Measurements from ENCODE around the gene FGD3.
A peak's percentile ranks its signal among the peaks of the same experiment; 100 is the strongest.

FGD3 gene

DNA sequence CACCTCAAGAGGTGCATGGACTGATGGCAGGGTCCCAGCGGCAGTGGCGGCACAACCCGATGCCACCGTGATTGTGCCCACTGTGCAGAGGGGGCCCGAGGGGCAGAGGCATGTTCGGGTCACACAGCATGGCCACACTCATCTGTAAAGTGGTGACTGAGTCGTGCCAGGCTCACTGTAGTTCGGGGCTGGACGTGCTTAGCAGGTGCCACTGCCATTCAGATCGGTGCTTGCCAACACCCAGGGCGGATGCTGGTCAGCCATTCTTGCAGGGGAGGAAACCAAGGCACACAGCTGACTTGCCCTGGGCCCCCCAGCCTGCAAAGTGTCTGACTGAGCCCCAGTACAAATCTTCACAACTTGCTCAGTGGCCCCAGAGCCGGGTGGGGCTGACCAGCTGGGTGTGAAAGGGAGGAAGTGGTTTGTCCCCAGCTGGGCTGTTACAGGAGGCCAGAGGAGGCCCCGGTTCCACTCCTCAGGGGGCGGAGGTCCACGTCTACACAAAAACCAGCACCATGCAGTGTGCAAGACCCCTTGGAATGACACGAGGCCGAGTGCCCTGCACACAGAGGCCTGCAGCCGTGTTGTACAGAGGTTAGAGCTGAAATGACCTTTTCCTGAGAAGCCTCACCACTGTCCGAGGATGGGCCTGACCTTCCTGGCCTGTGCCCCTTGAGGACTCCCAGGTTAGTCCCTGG lies 17.9 kb downstream of the FGD3 start:
- peak overlapping the region; percentile 93 for H3K4me3 Mint-ChIP-seq
- peaks cover 14% of the 10 kb centered on the region for H3K9me3 Mint-ChIP-seq
- peak; percentile 70 for DNase-seq
- H3K27me3 Mint-ChIP-seq: no peaks in the 10 kb centered on the region
- H3K27ac Mint-ChIP-seq: peak overlapping the region; percentile 99
- H3K36me3 Mint-ChIP-seq (ENCODE audit: low read depth): peaks cover 60% of the 10 kb centered on the region
- H3K4me1 Mint-ChIP-seq (ENCODE audit: low read depth): peaks cover 68% of the 10 kb centered on the region

DNA sequence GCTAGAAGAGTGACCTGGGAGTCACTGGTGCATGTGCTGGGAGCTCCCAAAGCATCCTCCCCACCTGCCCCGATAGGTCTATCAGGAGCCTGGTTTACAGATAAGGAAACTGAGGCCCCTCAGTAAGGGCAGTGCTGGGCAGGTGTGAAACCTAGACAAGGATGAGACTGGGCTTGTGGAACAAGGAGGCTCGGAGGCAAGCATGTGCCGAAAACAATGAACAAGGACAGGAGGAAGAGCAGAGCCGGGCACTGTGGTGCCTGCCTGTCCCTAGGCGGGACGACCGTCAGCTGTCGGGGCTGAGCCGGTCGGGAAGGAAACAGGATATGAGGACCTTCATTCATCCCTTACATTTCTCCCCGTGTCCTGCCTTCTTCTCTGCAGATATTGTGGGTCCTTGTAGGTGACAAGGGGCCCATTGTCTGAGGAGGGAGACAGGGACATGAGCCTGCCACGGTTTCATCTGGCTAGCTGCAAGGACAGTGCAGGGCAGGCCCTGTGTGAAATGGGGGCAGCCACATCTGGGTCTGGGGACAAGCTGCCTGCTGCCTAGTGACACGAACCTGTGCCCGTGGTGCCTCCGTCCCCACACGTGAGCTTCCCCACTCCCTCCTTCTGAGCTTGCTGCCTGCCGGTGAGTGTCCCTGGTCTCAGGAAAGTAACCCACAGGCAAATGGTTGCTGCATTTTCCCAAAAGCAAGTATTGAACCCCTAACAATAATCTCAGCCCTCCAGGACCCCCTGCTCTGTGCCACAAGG lies 18.6 kb downstream of the FGD3 start:
- Mint-ChIP-seq H3K27me3 (no peaks in the 10 kb centered on the region), H3K27ac (peak overlapping the region; percentile 99), H3K4me3 (peak overlapping the region; percentile 93), H3K9me3 (peaks cover 14% of the 10 kb centered on the region), H3K4me1 (ENCODE audit: low read depth) (peaks cover 70% of the 10 kb centered on the region), H3K36me3 (ENCODE audit: low read depth) (peaks cover 61% of the 10 kb centered on the region)
- peak; percentile 64 for DNase-seq

DNA sequence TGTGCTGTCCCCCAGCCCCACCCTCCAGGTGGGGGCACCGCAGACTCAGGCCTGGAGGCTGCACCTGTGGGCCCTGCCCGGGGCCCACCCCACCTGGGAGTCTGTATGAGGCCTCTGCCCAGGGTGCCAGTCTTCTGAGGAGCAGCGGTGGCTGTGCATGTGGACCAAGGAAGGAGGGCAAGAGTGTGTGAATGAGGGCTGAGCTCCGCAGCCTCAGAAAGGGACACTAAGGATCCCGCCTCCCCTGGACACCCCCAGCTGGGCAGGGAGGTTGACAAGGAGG lies 19.1 kb downstream of the FGD3 start:
- Mint-ChIP-seq H3K9me3 (peaks cover 10% of the 10 kb centered on the region), H3K27ac (peak overlapping the region; percentile 99), H3K4me1 (ENCODE audit: low read depth) (peaks cover 69% of the 10 kb centered on the region), H3K4me3 (peak overlapping the region; percentile 93), H3K36me3 (ENCODE audit: low read depth) (peaks cover 60% of the 10 kb centered on the region), H3K27me3 (no peaks in the 10 kb centered on the region)
- DNase-seq: no peak

DNA sequence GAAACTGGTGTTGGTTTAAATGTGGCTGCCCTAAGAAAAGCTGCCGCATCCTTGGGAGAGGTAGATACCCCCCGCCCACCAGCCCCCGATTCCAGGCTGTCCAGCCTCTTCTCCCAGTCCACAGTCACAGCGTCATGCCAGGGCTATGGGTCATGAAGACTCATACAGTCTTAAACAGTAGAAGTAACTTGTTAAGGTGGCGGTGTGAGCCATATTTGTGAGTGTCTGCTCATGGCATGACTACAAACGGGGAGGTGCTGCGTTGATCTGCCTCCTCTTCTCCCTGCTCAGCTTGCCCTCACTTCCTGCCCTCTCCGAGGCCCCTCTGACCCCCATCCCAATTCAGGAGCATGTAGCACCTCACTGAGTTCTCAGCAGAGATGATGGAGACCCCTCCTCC lies 20.8 kb downstream of the FGD3 start:
- peak overlapping the region; percentile 99 for H3K27ac Mint-ChIP-seq
- peak overlapping the region; percentile 93 for H3K4me3 Mint-ChIP-seq
- no peaks in the 10 kb centered on the region for H3K9me3 Mint-ChIP-seq
- H3K4me1 Mint-ChIP-seq (ENCODE audit: low read depth): peaks cover 73% of the 10 kb centered on the region
- no peaks in the 10 kb centered on the region for H3K27me3 Mint-ChIP-seq
- H3K36me3 Mint-ChIP-seq (ENCODE audit: low read depth): peaks cover 60% of the 10 kb centered on the region
- DNase-seq: peak; percentile 57

DNA sequence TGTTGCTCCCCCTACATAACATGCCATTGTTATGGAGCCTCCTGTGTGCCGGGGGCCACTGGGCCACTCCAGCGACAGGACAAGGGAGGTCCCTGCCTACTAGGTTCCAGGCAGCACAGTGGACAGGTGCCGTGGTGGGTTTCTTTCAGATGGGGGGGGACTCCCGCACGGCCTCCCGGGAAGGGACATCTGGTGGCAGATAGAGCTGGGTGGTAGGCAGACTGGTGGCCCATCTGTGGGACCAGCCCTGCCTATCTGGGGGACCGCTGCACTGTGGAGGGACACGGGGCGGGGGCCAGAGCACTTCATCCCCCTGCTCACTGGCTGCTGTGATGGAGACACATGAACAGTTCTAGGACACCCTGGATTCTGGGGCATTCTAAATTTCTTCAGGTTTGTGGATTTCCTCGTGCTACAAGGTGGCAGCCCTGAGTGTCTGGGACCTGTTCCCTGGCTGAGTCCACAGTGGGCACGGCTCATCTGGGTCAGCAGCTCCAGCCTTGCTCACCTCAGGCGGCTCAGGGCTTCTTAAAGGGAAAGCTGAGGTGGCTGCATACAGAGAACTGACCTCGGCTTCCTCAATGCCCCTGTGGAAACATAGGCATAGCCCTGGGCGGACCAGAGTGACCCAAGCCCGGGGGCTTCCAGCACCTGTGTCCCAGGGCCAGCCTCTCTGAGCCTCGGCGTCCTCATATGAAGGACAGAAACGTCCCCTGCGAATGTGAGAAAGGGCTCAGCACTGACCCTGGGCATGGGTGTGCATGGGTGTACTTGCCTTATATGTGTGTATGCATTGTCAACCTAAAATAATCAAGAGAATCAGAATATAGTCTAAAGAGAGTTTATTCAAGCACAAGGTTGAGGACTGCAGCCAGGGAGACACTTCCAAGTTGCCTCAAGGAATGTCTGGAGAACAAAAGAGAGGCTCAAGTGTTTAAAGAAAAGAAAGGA lies 22.5 kb downstream of the FGD3 start:
- Mint-ChIP-seq H3K27me3 (no peaks in the 10 kb centered on the region), H3K4me3 (peak overlapping the region; percentile 93), H3K36me3 (ENCODE audit: low read depth) (peaks cover 60% of the 10 kb centered on the region), H3K4me1 (ENCODE audit: low read depth) (peaks cover 82% of the 10 kb centered on the region), H3K9me3 (no peaks in the 10 kb centered on the region), H3K27ac (peak overlapping the region; percentile 99)
- peak; percentile 40 for DNase-seq

DNA sequence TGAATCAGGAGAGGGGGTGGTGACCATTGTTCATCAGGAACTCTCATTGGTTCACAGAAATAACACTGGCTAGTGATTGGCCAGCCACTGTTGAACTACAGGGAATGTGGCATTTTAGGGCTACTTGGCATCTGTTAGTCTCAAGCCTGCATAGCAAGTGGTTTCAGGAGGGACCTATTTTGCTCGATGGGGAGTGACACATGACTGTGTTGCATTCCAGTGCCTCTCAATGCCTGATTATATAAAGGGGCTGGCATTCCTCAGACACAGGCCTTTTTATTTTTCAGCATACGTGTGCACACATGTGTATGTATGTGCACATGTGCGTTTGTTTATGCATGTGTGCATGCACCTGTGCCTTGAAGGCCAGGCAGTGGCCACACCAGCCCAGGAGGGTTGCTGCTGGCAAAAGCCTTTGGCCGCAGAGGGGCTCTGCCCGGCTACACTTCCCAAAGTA lies 23.2 kb downstream of the FGD3 start:
- Mint-ChIP-seq H3K4me1 (ENCODE audit: low read depth) (peaks cover 88% of the 10 kb centered on the region), H3K27ac (peak overlapping the region; percentile 99), H3K9me3 (no peaks in the 10 kb centered on the region), H3K4me3 (peak overlapping the region; percentile 93), H3K36me3 (ENCODE audit: low read depth) (peaks cover 59% of the 10 kb centered on the region), H3K27me3 (no peaks in the 10 kb centered on the region)
- peak; percentile 32 for DNase-seq

DNA sequence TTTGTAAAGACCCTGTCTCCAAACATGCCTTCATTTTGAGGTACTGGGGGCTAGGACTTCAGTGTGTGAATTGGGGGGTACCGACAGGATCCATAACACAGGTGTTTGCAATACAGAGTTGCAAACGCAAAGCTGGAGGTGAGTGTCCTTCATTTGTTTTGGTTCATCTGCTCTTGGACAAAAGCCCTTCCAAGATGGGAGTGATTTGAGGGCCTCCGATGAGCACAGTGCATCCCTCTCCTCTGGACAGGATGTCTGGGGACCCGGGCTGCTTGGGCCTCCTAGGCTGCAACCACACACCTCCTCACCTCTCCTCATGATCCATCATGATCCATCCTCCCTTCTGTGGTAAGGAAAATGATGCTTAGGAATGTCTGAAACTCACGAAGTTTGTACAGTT lies 23.8 kb downstream of the FGD3 start:
- peak overlapping the region; percentile 47 for H3K4me3 Mint-ChIP-seq
- no peaks in the 10 kb centered on the region for H3K27me3 Mint-ChIP-seq
- no peaks in the 10 kb centered on the region for H3K9me3 Mint-ChIP-seq
- peak overlapping the region; percentile 99 for H3K27ac Mint-ChIP-seq
- peaks cover 59% of the 10 kb centered on the region for H3K36me3 Mint-ChIP-seq (ENCODE audit: low read depth)
- DNase-seq: no peak
- peaks cover 92% of the 10 kb centered on the region for H3K4me1 Mint-ChIP-seq (ENCODE audit: low read depth)

DNA sequence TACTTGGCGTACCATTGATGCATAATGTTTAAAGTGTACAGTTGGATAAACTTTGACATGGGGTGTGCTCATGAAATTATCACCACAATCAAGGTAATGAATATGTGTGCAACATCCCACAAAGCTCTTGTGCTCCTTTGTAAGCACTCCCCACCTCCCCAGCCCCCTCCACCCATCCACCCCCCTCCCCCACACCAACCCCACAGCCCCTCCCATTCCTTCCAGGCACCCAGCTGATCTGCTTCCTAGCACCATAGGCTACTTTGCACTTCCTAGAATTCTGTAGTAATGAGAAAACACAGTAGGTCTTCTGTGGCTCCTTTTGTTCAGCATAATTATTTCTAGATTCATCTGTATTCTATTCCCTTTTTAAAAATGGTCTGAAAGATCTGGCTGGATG lies 24.5 kb downstream of the FGD3 start:
- H3K9me3 Mint-ChIP-seq: no peaks in the 10 kb centered on the region
- H3K36me3 Mint-ChIP-seq (ENCODE audit: low read depth): peaks cover 61% of the 10 kb centered on the region
- H3K27ac Mint-ChIP-seq: peak overlapping the region; percentile 93
- H3K4me1 Mint-ChIP-seq (ENCODE audit: low read depth): peaks cover 93% of the 10 kb centered on the region
- H3K27me3 Mint-ChIP-seq: no peaks in the 10 kb centered on the region
- H3K4me3 Mint-ChIP-seq: peak overlapping the region; percentile 61
- no peak for DNase-seq

DNA sequence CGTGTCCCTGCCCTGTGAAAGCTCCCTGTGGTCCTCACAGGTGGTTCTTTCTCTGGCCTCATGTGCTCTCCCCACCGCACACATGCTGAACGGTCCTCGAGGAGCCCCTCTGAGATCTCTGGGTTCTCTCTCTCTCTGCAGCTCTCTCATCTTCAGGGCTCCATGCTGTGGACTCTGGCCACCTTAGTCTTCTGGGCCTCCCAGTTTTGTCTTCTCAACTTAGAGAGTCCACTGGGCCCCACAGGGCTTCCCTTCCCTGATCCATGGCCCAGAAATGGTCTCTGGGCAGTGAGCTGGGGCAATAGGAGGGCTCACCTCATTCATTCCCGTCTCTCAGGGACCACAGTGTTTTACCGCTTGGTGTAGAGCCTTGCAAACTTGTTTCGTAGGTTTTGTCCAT lies 26.4 kb downstream of the FGD3 start:
- no peaks in the 10 kb centered on the region for H3K9me3 Mint-ChIP-seq
- no peak for DNase-seq
- peaks cover 90% of the 10 kb centered on the region for H3K4me1 Mint-ChIP-seq (ENCODE audit: low read depth)
- no peaks in the 10 kb centered on the region for H3K27me3 Mint-ChIP-seq
- peak overlapping the region; percentile 20 for H3K4me3 Mint-ChIP-seq
- H3K36me3 Mint-ChIP-seq (ENCODE audit: low read depth): peaks cover 59% of the 10 kb centered on the region
- H3K27ac Mint-ChIP-seq: peak overlapping the region; percentile 93

DNA sequence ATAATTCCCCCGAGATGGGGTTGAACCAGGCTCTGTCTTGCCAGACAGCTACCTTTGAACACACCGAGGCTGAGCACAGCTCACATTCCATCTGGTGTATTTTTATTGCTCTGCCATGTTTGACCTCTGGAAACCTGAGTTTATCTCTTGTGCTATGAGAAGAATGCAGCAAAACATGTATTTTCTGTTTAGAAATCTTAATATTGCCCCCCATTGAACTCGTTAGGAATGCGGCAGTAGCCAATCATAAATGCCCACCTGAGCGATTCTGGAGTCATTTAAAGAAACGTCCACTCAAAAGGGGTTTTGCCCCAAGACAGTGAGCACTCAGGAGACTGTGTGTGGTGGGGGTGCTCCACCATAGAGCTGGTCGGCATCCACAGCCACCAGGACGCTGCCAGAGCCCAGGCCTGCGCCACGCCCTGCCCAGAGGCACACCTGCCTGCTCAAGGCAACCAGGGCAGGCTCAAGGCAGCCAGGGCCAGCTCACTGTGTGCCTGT lies 26.9 kb downstream of the FGD3 start:
- peaks cover 90% of the 10 kb centered on the region for H3K4me1 Mint-ChIP-seq (ENCODE audit: low read depth)
- H3K9me3 Mint-ChIP-seq: no peaks in the 10 kb centered on the region
- no peak overlapping the region for H3K4me3 Mint-ChIP-seq
- no peaks in the 10 kb centered on the region for H3K27me3 Mint-ChIP-seq
- H3K36me3 Mint-ChIP-seq (ENCODE audit: low read depth): peaks cover 64% of the 10 kb centered on the region
- DNase-seq: no peak
- peak overlapping the region; percentile 93 for H3K27ac Mint-ChIP-seq

DNA sequence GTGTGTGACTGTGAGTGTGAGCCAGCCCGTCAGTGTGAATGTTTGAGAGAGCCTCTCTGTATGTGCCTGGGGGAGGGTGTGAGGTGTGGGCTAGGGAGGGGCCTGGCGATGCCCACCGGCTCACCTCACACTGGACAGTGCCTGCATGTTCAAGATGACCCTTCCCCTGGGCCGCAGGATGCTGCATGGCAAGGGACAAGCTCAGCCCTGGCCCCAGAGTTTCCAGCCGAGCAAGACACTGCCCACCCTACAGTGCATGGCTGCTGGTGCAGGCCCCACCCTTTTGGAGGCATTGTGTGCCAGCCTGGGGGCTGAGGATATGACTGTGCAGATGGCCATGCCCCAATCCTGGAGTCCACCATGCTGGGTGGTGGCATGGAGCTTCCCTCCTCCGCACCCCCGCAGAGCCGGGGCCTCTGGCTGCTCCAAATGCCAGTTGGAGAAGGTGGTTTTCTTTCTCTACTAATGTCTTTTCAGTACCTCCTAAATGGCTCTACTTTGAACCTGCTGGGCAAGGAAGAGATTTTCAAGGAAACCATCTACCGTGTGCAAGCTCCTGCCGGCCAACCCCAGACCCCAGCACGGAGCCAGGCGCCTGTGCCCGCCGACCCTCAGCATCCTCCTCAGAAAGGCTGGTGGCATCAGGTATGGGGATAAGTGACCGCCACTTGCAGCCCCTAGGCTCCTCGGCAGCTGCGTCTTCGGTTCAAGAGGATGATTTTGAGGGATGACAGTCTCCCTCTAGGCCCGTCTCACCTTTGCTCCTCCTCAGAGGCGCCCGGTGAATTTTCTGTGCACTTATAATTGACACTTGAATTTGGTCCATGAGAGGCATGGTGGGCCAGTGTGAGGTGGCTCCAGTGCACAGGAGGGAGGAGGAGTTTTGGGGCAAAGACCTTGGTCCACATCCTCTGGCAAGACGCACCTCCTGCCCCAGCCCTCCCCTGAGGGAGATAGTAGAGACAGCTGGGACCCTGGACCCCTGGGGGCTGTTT lies 27.7 kb downstream of the FGD3 start:
- Mint-ChIP-seq H3K36me3 (ENCODE audit: low read depth) (peaks cover 72% of the 10 kb centered on the region), H3K4me3 (no peak overlapping the region), H3K27ac (peak overlapping the region; percentile 93), H3K27me3 (no peaks in the 10 kb centered on the region), H3K4me1 (ENCODE audit: low read depth) (peaks cover 90% of the 10 kb centered on the region), H3K9me3 (no peaks in the 10 kb centered on the region)
- DNase-seq: no peak

DNA sequence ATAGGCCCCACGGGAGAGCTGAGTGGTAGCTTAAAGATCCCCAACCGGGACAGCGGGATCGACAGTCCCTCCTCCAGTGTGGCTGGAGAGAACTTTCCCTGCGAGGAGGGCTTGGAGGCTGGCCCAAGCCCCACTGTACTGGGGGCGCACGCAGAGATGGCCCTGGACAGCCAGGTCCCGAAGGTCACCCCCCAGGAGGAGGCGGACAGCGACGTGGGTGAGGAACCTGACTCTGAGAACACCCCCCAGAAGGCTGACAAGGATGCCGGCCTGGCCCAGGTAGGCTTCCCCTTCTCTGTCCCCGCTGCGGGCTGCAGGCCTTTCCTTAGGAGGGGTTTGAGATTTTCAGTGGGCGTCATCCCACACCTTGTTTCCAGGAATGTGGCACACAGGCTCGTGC lies 29.1 kb downstream of the FGD3 start:
- Mint-ChIP-seq H3K9me3 (peaks cover 4% of the 10 kb centered on the region), H3K4me3 (no peak overlapping the region), H3K36me3 (ENCODE audit: low read depth) (peaks cover 78% of the 10 kb centered on the region), H3K4me1 (ENCODE audit: low read depth) (peaks cover 85% of the 10 kb centered on the region), H3K27ac (peak overlapping the region; percentile 87), H3K27me3 (no peaks in the 10 kb centered on the region)
- DNase-seq: no peak

DNA sequence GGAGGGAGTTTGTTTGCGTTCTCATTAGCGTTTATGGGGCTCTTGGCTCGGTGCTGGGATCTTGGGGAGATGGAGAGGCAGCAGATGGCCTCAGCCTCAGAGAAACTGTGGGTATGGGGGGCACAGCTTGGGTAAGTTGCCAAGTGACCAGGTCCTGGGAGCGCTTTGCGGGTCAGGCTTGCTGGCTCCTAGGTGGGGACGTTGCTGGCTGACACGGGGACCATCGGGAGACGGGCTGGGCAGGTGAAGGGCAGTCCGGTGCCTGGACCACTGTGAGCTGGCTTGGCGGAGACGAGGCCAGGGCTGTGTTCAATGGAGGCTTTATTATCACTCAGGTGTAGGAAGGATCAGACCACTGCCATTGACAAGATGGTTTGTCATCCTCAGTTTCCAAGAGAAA lies 30.0 kb downstream of the FGD3 start:
- H3K36me3 Mint-ChIP-seq (ENCODE audit: low read depth): peaks cover 83% of the 10 kb centered on the region
- H3K4me1 Mint-ChIP-seq (ENCODE audit: low read depth): peaks cover 87% of the 10 kb centered on the region
- H3K4me3 Mint-ChIP-seq: no peak overlapping the region
- H3K9me3 Mint-ChIP-seq: peaks cover 10% of the 10 kb centered on the region
- no peaks in the 10 kb centered on the region for H3K27me3 Mint-ChIP-seq
- DNase-seq: no peak
- H3K27ac Mint-ChIP-seq: peak overlapping the region; percentile 87
